ENCODE data around the gene CLIP2. TPM values are rescaled to one million over a fixed set of nuclear protein-coding genes. Genes with fewer than 3 reads are reported as not detected.

The CLIP2 gene
- total RNA-seq, 1 experiment from 2014 or later, result 21.6 TPM

DNA sequence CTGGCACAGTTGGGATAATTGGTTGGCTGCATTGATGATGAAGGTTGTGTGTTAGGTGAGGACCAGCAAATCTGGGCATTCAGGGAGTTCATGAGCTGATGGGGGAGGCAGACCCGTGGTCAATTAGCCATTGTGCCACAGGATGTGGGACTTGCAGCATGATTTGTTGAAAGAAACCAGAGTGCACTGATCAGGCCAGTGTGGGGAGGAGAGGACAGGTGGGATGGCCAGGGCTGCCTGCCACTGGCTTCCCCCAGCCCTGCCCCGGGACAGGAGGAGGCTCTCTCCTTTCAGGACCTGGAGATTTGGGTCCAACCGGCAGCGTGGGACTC, 4.3 kb downstream of the CLIP2 start:
- H4K91ac ChIP-seq (ENCODE audit: insufficient read length, low read depth, low read length), result no peak overlapping the region
- no peak for DNase-seq
- H3K23me2 ChIP-seq (ENCODE audit: insufficient read length, low read depth, low read length, poor library complexity, severe bottlenecking), result peaks cover 12% of the 10 kb centered on the region
- H4K8ac ChIP-seq (replicated peaks; ENCODE audit: insufficient read length, low read depth, low read length), result no peak overlapping the region
- Mint-ChIP-seq H3K36me3 (ENCODE audit: insufficient read depth in 1 of 3, low read depth in 3 of 3) (peaks cover 8 to 14% (median 12%) of the 10 kb centered on the region in 3 experiments; a peak in 6 of 7 replicates), H3K4me1 (peaks cover 37 to 42% of the 10 kb centered on the region in 2 experiments), H3K27ac (peak overlapping the region in 2 of 3 experiments; percentile 9 to 24; a peak in 2 of 7 replicates), H3K27me3 (ENCODE audit: low read depth) (peaks cover 17% of the 10 kb centered on the region), H3K4me3 (peak overlapping the region in 1 of 2 experiments; percentile 43; a peak in 3 of 5 replicates), H3K9me3 (0 out of 5 replicates have a peak, but pooled peaks cover 0 to 3% of the 10 kb centered on the region in 2 experiments)
- H2BK12ac ChIP-seq (ENCODE audit: insufficient read length, low read depth, low read length), result no peak overlapping the region
- no peaks in the 10 kb centered on the region for H4K20me1 ChIP-seq (ENCODE audit: control insufficient read depth, insufficient read depth, insufficient read length)
- no peak overlapping the region for H2BK15ac ChIP-seq (ENCODE audit: low read depth, low read length)
- H3K27ac ChIP-seq (ENCODE audit: insufficient read length, low read depth, low read length), result no peak overlapping the region
- H3K18ac ChIP-seq (ENCODE audit: insufficient read length, low read depth, low read length), result no peak overlapping the region
- H3T11ph ChIP-seq (ENCODE audit: low read length), result no peak overlapping the region
- H4K5ac ChIP-seq (ENCODE audit: insufficient read length, low read depth, low read length), result no peak overlapping the region
- TF ChIP-seq, protein P1, sequence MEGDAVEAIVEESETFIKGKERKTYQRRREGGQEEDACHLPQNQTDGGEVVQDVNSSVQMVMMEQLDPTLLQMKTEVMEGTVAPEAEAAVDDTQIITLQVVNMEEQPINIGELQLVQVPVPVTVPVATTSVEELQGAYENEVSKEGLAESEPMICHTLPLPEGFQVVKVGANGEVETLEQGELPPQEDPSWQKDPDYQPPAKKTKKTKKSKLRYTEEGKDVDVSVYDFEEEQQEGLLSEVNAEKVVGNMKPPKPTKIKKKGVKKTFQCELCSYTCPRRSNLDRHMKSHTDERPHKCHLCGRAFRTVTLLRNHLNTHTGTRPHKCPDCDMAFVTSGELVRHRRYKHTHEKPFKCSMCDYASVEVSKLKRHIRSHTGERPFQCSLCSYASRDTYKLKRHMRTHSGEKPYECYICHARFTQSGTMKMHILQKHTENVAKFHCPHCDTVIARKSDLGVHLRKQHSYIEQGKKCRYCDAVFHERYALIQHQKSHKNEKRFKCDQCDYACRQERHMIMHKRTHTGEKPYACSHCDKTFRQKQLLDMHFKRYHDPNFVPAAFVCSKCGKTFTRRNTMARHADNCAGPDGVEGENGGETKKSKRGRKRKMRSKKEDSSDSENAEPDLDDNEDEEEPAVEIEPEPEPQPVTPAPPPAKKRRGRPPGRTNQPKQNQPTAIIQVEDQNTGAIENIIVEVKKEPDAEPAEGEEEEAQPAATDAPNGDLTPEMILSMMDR (conservative IDR thresholded peaks at IDR 0.05), result no peak
- H3K14ac ChIP-seq (ENCODE audit: insufficient read depth, low read length), result no peak overlapping the region
- no peak overlapping the region for H2AFZ ChIP-seq (ENCODE audit: low read length)
- no peak overlapping the region for H2BK120ac ChIP-seq (ENCODE audit: low read depth, low read length, poor library complexity, severe bottlenecking)
- H3K56ac ChIP-seq (ENCODE audit: insufficient read length, low read depth, low read length), result no peak overlapping the region
- H3K79me2 ChIP-seq (ENCODE audit: insufficient read depth, low read length), result peaks cover 25% of the 10 kb centered on the region; the same call in 1 of the 2 replicates
- no peaks in the 10 kb centered on the region for H3K27me3 ChIP-seq (ENCODE audit: insufficient read depth, low read length)
- no CpG with 5 or more reads among the region's 4 CpGs for WGBS (ENCODE audit: extremely low coverage, insufficient read length, low lambda C conversion rate)
- H3K9ac ChIP-seq (ENCODE audit: extremely low read depth, insufficient read length, low read length), result no peak overlapping the region
- no peak overlapping the region for H3K23ac ChIP-seq (ENCODE audit: insufficient read length, low read depth, low read length)
- H3K79me1 ChIP-seq (ENCODE audit: insufficient read depth, low read depth, low read length, poor library complexity, severe bottlenecking), result peaks cover 4% of the 10 kb centered on the region
- H2BK20ac ChIP-seq (ENCODE audit: low read depth, low read length, poor library complexity, severe bottlenecking), result no peak overlapping the region
- peaks cover 7% of the 10 kb centered on the region; the same call in 1 of the 2 replicates for H3K4me1 ChIP-seq (ENCODE audit: insufficient read depth, low read length)
- H3K9me3 ChIP-seq (ENCODE audit: control insufficient read depth, low read depth, low read length), result no peaks in the 10 kb centered on the region
- H2AK5ac ChIP-seq (ENCODE audit: insufficient read length, low read length), result no peak overlapping the region
- H3K4ac ChIP-seq (ENCODE audit: low read depth, low read length), result no peak overlapping the region
- no peak overlapping the region for H2BK5ac ChIP-seq (ENCODE audit: insufficient read length, low read length)
- H3K4me2 ChIP-seq (ENCODE audit: insufficient read depth, insufficient read length, low read length), result no peak overlapping the region

Data from H9 (cell line).